Fibroblast of the conjunctiva (primary cell): ENCODE data around the gene UBAP2.

Experiments used
- DNase-seq: peaks from one replicate; pipeline ENCODE4 v3.0.0-alpha.2; 2010; ENCODE audit warnings: low read depth

UBAP2 gene

DNA sequence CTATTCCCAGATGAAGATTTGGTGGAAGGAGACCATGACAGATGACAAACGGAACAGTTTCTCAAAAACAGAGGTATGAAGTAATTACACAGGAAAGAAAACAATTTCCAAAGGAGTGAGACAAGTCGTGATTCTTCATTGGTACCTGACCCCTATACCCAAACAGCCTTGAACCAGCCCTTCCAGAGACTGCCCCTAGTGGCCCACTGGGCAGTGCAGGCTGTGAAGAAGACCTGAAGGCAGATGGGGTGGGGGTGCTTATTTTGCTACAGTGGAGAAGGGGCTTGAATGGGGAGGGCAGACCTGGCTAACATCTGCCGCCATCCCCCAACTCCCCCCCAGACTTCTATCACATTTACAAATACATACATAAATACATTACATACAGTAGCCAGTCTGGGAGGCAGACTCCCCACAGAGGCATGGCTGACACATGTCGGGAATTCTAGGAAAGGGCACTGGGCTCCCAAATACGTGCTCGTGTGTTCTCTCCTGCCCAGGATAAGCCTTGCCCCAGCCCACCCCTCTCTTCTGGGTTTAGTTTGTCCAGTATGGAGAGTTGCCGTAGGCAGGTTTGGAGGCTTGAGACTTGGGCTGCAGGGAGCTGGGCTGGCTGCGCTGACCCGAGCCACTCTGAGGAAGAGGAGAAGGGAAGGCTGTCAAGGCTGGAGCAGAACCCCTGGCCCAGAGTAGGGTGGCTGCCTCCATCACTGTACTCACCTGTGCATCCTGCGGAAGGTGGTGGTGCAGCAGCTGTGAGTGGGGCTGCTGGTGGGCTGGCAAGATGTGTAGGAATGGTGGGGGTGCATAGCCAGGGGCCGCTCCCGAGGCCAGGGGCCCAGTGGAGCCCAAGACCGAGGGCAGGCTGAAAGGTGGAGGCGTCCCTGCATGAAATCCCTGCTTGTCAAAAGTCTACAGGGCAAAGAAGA is 126.5 kb downstream of the UBAP2 start:
- no peak for DNase-seq

DNA sequence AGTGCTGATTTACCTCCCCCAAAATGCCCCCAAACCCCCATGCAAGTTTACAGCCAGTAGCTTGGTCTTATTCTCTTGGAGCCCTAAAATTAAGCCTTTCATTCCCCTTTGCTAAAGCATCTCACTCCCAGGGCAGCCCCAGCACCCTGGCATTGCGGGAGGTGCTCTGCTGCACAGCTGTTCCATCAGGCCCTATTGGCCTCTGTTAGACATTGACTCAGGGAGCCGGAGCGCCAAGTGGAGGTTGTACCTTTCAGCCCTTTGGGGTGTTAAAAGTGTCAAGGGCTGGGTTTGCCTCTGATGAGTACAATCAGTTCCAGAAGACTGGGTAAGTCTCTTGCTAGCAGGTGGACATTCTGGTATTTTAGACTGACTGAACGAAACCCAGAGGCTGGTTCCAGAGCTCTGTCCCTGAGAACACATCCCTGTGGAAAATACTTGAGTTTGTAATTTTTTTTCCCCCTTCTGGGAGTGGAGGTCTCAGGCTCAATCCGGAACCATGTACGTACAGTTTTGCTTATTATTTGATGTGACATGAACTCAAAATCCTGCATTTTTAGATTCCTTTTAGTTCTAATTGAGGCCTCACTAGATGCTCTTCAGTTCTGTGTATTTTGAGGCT is 129.3 kb downstream of the UBAP2 start:
- no peak for DNase-seq

DNA sequence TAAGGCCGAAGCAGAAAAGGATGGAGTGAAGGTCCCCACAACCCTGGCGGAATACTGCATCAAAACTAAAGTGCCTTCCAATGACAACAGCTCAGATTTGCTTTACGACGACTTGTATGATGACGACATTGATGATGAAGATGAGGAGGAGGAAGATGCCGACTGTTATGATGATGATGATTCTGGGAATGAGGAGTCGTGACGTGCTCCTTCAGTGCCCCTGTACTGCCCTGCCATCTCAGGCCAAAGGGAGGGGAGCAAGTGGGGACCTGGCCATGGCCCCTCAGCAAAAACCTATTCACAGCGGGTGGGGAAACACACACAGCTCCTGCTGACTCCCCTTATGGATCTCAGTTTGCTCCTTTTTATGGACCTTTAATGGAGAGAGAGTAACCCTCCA is 131.7 kb downstream of the UBAP2 start:
- DNase-seq: no peak

DNA sequence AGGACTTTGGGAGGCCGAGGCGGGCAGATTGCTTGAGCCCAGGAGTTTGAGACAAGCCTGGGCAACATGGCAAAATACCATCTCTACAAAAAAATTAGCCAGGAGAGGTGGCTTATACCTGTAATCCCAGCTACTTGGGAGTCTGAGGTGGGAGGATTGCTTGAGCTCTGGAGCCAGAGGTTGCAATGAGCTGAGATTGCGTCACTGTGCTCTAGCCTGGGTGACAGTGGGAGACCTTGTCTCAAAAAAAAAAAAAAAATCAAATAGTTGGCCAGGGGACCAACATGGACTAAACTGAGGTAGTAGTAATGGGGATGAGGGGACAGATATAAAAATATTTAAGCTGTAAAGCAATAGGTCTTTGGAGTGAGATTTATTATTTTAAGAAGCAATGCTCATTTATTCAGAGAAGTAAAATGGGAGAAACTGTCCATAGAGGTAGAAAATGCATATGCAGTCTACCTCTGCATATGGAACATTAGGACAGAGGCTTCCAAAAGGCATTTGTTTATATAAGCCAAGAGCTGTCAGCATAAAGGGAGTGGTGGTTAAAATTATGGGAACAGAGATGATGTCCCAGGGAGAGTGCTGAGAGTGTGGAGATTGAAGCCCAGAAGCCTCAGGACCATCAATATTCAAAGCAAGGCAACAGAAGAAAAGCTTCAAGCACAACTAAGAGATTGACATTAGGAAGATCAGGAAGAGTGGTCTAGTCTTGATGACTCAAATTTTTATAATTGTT is 133.6 kb downstream of the UBAP2 start:
- no peak for DNase-seq

DNA sequence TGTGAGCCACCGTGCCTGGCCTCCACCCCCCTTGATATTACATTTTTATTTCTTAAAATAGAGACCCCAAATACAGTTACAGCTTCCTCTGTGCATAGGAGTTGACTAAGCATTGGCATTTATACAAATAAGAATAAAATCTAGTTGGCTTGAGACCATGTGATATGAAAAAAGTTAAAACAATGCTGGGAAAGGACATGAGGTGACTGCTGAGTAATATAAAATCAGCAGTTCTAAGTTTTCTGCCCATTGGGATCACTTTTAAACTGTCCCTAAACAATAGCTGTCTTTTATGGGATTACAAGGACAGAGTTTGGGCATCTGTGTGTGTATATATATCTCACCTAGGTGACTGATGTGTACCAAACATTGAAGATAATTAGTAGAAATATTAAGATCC is 135.1 kb downstream of the UBAP2 start:
- DNase-seq: no peak

DNA sequence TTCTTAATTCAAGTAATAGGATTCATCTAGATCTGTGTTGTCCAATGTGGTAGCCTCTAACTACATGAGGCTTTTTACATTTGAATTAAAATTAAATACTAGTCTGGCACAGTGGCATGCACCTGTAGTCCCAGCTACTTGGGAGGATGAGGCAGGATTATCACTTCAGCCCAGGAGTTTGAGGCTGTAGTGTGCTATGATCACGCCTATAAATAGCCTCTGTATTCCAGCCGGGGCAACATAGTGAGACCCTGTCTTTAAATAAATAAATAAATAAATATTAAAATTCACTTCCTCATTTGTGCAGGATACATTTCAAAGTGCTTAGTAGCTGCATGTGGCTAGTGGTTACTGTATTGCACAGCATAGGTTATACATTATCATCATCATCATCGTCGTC is 139.9 kb downstream of the UBAP2 start:
- DNase-seq: no peak

DNA sequence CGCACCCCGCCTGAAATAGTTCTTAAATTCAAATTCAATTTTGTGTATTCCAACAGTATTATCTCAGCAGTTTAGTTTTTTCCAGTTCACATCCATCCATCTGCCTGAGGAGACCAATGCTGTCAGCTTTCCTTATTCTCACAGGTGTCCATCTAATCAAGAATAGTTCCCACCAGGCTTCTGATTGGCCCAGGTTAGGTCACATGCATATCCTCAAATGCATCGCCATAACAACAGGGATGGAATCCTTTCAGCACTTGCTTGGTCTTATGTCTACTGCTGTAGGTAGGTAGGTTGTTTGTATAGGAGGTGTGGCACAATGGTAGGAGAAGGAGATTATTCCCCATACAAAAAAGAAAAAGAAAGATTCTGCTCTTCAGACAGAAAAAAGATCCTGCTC is 140.6 kb downstream of the UBAP2 start:
- DNase-seq: no peak

DNA sequence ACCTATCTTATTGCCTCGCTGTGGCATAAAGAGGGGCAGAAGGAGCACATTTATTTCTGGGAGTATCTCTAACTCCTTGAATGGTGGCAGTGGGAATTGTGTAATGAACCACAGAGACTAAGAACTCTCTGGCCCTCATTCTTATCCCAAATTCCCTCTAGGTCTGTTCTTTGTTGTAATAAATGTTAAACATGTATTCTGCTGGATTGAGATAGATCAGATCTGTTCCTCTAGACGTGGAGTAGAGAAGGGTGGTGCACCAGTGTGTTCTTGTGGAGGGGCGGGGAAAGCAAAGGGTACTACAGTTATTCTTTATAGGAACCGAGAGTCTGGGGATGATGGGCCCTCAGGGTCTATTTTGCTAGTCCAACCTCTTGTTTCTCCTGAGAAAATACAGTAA is 141.3 kb downstream of the UBAP2 start:
- DNase-seq: no peak

DNA sequence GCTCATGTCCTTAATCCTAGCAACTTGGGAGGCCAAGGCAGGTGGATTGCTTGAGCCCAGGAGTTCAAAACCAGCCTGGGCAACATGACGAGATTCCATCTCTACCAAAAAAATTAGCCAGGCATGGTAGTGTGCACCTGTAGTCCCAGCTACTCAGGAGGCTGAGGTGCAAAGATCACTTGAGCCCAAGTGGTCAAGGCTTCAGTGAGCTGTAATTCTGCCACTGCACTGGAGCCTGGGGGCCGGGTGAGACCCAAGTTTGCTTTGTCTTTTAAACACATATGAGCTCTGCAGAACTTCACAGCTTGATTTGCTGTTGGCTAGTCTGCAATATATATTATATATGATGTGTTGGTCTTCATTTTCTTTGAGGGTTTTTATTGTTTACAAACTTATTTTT is 141.9 kb downstream of the UBAP2 start:
- DNase-seq: no peak

DNA sequence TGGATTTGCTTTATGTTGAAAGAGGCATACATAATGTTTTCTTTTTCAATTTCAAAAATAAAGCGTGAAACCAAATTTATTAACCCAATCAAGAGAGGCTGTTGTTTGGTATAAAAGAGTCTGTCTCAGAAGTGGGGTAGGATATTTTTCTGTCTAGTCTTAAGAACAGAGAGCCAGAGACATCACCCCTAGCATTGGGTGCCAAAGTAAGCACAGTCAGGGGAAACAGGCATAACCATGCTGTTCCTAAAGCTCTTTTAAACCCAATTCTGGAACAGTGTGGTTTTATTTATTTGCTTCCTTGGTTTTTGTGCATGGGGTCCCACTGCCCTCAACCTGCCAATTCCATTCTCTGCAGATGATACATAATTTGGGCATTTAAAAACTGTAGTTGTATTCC is 143.6 kb downstream of the UBAP2 start:
- no peak for DNase-seq

DNA sequence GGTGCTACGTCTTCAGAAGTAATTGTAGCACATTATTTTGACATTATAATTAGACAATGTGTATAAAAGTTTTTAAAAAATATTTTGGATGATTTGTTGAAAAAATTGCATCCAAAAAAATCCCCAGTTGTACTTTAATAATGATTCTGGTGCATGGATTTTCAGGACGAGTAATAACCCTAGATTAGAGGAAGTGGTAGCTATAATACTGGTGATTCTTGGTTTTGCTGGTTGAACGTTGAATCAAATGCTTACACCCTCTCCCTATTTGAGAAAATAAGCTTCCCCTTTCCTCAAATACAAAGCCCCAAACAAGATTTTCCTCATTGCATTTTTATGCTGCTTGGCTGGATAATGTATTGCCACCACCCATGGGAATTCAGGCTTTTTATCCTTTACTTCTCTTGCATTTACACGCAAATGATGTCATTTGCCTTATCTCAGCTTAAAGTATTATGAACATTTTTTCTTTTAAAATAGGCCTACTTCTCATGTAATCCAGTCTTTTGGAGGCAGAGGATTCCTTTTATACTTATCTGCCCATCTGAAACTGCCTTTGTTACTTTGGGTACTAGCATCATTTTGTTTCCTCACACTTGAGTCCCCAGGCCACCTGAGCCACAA is 145.4 kb downstream of the UBAP2 start:
- no peak for DNase-seq

DNA sequence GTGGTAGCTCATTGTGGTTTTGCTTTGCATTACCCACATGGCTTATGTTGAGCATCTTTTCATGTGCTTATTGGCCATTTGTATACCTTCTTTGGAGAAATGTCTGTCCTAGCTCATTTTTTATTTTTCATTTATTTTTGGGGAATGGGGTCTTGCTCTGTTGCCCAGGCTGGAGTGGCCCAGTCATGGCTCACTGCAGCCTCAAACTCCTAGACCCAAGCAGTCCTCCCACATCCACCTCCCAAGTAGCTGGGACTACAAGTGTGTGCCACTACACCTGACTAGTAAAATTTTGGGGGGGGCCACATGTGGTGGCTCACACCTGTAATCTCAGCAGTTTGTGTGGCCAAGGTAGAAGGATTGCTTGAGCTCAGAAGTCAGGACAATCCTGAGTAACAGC is 154.4 kb downstream of the UBAP2 start:
- no peak for DNase-seq

DNA sequence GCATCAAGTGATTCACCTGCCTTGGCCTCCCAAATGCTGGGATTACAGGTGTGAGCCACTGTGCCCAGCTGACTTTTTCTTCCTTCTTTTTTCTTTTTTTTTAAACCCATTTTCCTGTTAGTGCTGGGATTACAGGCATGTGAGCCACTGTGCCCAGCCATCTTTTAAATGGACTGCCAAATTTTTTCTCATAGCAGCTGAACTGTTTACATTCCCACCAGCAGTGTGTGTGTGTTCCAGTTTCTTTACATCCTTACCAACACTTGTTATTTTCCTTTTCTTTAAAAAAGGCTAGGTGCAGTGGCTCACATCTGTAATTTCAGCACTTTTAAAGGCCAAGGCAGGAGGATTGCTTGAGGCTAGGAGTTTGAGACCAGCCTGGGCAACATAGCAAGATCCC is 154.8 kb downstream of the UBAP2 start:
- DNase-seq: no peak

DNA sequence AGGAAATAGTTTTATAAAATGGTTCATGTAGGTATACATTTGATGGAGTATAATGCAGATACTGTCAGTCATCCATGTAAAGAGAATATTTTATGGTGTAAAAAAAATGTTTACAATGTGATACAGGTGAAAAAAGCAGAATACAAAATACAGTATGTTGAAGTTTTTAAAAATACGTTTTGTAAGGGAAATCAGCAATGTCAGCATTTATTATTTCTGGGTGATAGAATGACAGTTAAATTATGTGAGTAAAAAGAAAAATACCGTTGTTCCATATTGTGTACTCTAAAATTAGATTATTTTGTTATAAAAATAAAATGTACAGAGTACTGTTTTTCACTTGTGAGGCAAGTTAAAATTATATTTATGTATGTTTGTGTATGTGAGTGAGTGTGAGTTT is 162.7 kb downstream of the UBAP2 start:
- no peak for DNase-seq

DNA sequence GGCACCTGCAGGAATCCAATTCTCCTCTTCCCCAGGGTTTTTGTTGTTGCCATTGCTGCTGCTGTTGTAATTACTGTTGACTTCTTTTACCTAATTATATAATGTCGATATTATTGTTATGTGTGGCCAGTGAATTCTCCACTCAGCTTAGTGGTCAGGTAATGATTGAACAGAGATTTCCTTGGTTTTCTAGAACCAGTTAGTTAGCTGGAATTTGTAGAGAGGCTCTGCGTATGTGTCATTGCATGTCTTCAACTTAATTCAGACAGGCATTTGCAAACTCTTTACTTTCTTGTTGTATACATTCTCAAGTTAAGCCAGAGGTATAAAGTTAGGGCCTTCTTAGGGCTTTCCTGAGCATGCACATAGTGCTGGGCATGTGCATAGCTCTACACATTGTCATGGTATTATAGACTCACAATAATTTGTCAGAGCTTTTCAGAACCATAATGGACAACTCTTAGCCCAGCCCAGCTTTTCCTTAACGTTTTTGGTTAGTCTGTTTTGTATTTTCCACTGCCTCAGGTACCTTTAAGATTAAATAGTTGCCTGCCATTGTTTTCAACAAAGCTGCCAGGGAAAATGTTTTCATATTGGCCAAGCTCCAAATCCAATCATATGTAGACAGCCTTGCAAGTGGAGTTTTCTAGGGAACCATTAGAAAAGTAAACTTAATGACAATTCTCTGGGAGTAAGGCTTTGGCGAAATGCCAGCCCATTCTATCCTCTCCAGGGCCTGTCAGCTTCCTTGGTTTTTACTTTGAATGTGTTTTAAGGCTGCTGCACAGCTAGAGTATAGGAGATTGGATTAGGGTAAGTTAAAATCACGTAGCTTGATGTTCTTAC is 163.6 kb downstream of the UBAP2 start:
- no peak for DNase-seq

DNA sequence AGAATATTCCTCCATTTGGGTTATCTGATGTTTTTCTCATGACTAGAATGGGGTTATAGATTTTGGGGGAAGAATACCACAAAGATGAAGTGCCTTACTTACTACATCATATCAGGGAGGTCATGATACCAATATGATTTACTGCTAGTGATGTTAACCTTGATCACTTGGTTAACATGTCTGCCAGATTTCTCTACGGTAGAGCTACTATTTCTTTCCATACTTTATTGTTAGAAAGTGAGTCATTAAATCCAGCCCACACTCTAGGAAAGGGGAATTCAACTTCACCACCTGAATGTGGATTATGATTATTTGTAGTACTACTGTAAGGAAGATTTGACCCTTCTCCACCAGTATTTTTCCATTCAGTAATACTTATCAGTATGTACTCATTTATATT is 167.1 kb downstream of the UBAP2 start:
- DNase-seq: no peak

DNA sequence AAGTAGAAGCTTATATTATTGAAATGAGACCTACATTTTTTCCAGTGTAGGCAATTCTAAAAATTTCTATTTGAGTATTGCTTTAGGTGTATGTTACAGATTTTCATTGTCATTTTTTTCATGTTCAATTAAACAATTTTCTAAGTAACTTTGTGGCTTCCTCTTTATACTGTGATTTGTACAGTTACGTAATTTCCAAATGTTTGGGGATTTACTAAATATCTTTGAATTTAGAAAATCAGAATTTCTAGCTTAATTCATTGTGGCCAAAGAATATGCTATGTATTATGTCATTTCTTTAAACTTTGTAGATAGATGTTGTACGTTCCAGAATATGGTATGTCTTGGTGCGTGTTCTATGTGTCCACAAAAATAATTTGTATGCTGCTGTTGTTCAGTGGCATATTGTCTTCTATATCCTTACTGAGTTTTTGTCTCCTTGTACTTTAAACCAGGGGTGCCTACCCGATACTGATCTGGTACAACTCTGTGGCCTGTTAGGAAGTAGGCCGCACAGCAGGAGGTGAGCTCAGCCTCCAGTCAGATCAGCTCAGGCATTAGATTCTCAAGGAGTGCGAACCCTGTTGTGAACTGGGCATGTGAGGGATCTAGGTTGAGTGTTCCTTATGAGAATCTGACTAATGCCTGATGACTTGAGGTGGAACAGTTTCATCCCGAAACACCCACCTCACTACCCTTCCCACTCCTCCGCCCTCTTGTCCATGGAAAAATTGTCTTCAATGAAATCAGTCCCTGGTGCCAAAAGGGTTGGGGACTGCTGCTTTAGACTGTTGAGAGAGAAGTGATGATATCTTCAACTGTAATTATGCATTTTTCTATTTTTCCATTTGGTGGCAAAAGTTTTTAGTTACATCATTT is 168.2 kb downstream of the UBAP2 start:
- no peak for DNase-seq

DNA sequence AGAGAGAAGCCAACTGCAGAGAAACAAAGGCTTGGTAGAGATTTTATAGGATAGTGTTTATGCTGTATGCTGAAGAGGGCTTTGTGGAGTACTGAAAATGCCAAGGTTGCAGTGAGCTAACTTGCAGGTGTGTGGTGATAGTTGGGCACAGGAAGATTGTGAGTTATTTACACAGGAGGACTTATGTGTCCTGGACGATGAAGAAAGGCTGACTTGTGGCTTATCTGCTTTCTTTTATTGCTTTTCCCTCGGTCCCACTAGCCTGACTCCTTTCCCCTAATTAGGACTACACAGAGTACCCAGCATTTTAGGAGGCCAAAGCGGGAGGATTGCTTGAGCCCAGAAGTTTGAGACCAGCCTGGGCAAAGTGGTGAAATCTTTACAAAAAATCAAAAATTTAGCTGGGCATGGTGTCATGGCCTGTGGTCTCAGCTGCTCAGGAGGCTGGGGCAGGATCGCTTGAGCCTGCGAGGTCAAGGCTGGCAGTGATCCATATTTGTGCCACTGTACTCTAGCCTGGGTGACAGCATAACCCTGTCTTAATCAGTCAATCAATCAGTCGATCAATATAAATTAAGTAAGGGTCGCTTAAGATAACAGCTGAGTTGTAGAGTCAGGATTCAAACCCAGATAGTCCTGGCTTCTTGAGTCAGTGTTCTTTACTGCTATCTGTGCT is 169.9 kb downstream of the UBAP2 start:
- no peak for DNase-seq

DNA sequence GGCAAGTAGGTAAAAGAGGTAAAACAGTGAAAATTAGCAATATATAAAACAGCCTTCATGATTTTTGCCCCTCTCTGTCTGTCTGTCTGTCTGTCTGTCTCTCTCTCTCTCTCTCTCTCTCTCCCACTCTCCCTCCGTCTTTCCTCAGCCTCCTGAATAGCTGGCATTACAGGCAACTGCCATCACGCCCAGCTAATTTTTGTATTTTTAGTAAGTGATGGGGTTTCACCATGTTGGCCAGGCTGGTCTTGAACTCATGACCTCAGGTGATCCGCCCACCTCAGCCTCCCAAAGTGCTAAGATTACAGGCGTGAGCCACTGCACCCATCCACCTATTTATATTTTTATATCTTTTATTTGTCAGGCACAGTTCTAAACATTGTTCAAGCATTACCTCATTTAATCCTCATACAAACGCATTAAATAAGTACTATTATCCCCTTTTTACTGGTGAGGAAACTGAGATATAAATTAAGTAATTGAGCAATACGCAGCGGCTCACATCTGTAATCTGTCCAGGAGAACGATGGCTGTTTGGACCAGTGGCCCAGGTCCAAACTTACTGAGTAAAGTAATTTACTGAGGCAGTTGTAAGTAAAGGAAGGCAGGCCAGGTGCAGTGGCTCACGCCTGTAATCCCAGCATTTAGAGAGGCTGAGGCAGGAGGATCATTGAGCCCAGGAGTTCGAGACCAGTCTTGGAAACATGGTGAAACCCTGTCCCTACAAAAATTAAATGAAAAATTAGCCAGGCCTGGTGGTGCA is 170.8 kb downstream of the UBAP2 start:
- DNase-seq: no peak
